H1 (cell line): ENCODE results near the gene GPATCH2. TPM values are rescaled to one million over a fixed set of nuclear protein-coding genes. Genes with fewer than 3 reads are reported as not detected.

Experiments used
- CTCF ChIA-PET: fragments of 300-600 bp; sonication (Branson Sonifier 250); formaldehyde crosslinking; loops from one replicate; lab custom pipeline; 2021; ENCODE audit not compliant: partially characterized antibody; lab: Charles Lee
- POLR2A ChIA-PET: fragments of 300-600 bp; sonication (Branson Sonifier 250); formaldehyde crosslinking; loops from one replicate; lab custom pipeline; 2021; ENCODE audit warnings: inconsistent platforms; ENCODE audit not compliant: partially characterized antibody; lab: Charles Lee
- DNase-seq, 2 experiments: peaks; one replicate each; pipeline versions ENCODE4 v3.0.0 to v3.0.0-alpha.2; 2010 to 2022; ENCODE audit warnings: low spot score in 2 of 2, low read depth in 1 of 2, mixed read lengths in 1 of 2
- FAIRE-seq: peaks from 2 replicates; lab custom pipeline; 2011; peaks lifted over from hg19 to GRCh38; lab: Jason Lieb, UNC
- H2AFZ ChIP-seq: 2 replicates; pipeline ENCODE4 v1.8.1; 2012; ENCODE audit warnings: low read length, inconsistent platforms
- H2AK5ac ChIP-seq: 2 replicates; pipeline ENCODE4 v1.6.1; 2013; ENCODE audit warnings: low read depth, low read length
- H2BK120ac ChIP-seq: replicated peaks from 2 replicates; pipeline ENCODE3; 2013; ENCODE audit warnings: low read depth, low read length, inconsistent platforms
- H2BK12ac ChIP-seq: 2 replicates; pipeline ENCODE4 v1.6.1; 2013; ENCODE audit warnings: low read depth, low read length
- H2BK15ac ChIP-seq: 2 replicates; pipeline ENCODE4 v1.6.1; 2013; ENCODE audit warnings: low read length
- H2BK20ac ChIP-seq: 2 replicates; pipeline ENCODE4 v1.6.1; 2013; ENCODE audit warnings: low read length
- H2BK5ac ChIP-seq: 2 replicates; pipeline ENCODE4 v1.6.1; 2013; ENCODE audit warnings: low read depth, low read length
- H3K14ac ChIP-seq: 2 replicates; pipeline ENCODE4 v1.6.1; 2013; ENCODE audit warnings: inconsistent platforms; ENCODE audit not compliant: insufficient read length
- H3K18ac ChIP-seq: 2 replicates; pipeline ENCODE4 v1.6.1; 2013; ENCODE audit warnings: low read length; ENCODE audit errors: extremely low read depth
- H3K23ac ChIP-seq: 2 replicates; pipeline ENCODE4 v1.6.1; 2013; ENCODE audit warnings: inconsistent platforms; ENCODE audit not compliant: insufficient read length
- H3K23me2 ChIP-seq: 2 replicates; pipeline ENCODE4 v1.6.1; 2013; ENCODE audit warnings: low read depth, low read length
- H3K27ac ChIP-seq: 2 replicates; pipeline ENCODE4 v1.6.1; 2011; ENCODE audit warnings: low read depth, low read length, inconsistent platforms
- H3K27me3 ChIP-seq, 4 experiments: replicated peaks in 1 of 4; 1 replicate in 1 of 4; 2 replicates in 3 of 4; pipeline versions ENCODE4 v1.6.1 to v1.8.1; 2011 to 2013; ENCODE audit warnings: low read length in 3 of 4, mild to moderate bottlenecking in 3 of 4, inconsistent platforms in 2 of 4, mixed read lengths in 2 of 4, moderate library complexity in 1 of 4; ENCODE audit not compliant: control insufficient read depth in 3 of 4, insufficient read depth in 3 of 4; ENCODE audit errors: extremely low read depth in 1 of 4
- H3K36me3 ChIP-seq, 4 experiments: 2 replicates each; pipeline versions ENCODE4 v1.6.1 to v1.8.1; 2011 to 2013; ENCODE audit warnings: mild to moderate bottlenecking in 4 of 4, low read length in 3 of 4, moderate library complexity in 2 of 4, control low read depth in 1 of 4, inconsistent platforms in 1 of 4; ENCODE audit not compliant: insufficient read depth in 4 of 4, control insufficient read depth in 2 of 4
- H3K4ac ChIP-seq: replicated peaks from 2 replicates; pipeline ENCODE3; 2013; ENCODE audit warnings: low read length, low read depth, mixed read lengths, inconsistent platforms; ENCODE audit not compliant: insufficient read length
- H3K4me1 ChIP-seq, 4 experiments: replicated peaks in 1 of 4; 1 replicate in 1 of 4; 2 replicates in 3 of 4; pipeline versions ENCODE4 v1.6.1 to v1.8.1; 2011 to 2013; ENCODE audit warnings: low read length in 3 of 4, inconsistent platforms in 2 of 4, mixed read lengths in 1 of 4; ENCODE audit not compliant: insufficient read depth in 4 of 4, control insufficient read depth in 3 of 4
- H3K4me2 ChIP-seq, 2 experiments: 2 replicates each; pipeline versions ENCODE4 v1.6.1 to v1.8.1; 2011 to 2013; ENCODE audit warnings: low read depth in 2 of 2, low read length in 2 of 2, control low read depth in 1 of 2, inconsistent platforms in 1 of 2, mild to moderate bottlenecking in 1 of 2; ENCODE audit not compliant: insufficient read depth in 1 of 2
- H3K4me3 ChIP-seq, 4 experiments: fragments of 200-600, 300-600 bp in 1 of 4; sonication (generic), shearing (Covaris generic), sonication (Bioruptor Twin) in 1 of 4; 2 replicates each; pipeline versions ENCODE4 v1.5.1 to v1.8.1; 2011 to 2016; ENCODE audit warnings: low read length in 4 of 4, low read depth in 3 of 4, control low read depth in 2 of 4, inconsistent platforms in 2 of 4, mild to moderate bottlenecking in 2 of 4, mixed read lengths in 1 of 4, moderate library complexity in 1 of 4; ENCODE audit not compliant: insufficient read depth in 2 of 4; ENCODE audit errors: extremely low read depth in 1 of 4
- H3K56ac ChIP-seq: replicated peaks from 2 replicates; pipeline ENCODE3; 2013; ENCODE audit warnings: low read depth, mild to moderate bottlenecking, mixed read lengths, low read length, inconsistent platforms; ENCODE audit not compliant: insufficient read length
- H3K79me1 ChIP-seq: 2 replicates; pipeline ENCODE4 v1.6.1; 2013; ENCODE audit warnings: low read depth, low read length, control low read depth
- H3K79me2 ChIP-seq, 2 experiments: 2 replicates each; pipeline versions ENCODE4 v1.6.1 to v1.8.1; 2012 to 2013; ENCODE audit warnings: low read length in 2 of 2, mild to moderate bottlenecking in 2 of 2, inconsistent platforms in 1 of 2; ENCODE audit not compliant: insufficient read depth in 2 of 2, control insufficient read depth in 1 of 2
- H3K9ac ChIP-seq, 4 experiments: replicated peaks in 1 of 4; 1 replicate in 1 of 4; 2 replicates in 3 of 4; pipeline versions ENCODE4 v1.6.1 to v1.8.1; 2011 to 2013; ENCODE audit warnings: low read depth in 3 of 4, low read length in 3 of 4, control low read depth in 2 of 4, mild to moderate bottlenecking in 2 of 4, moderate library complexity in 2 of 4, inconsistent platforms in 1 of 4; ENCODE audit errors: extremely low read depth in 1 of 4
- H3K9me3 ChIP-seq, 2 experiments: 2 replicates each; pipeline versions ENCODE4 v1.6.1 to v1.8.1; 2012 to 2013; ENCODE audit warnings: mild to moderate bottlenecking in 2 of 2, moderate library complexity in 2 of 2, control low read depth in 1 of 2, inconsistent platforms in 1 of 2, low read depth in 1 of 2, low read length in 1 of 2, mixed read lengths in 1 of 2; ENCODE audit not compliant: insufficient read depth in 2 of 2
- H4K20me1 ChIP-seq, 2 experiments: replicated peaks in 1 of 2; 2 replicates each; pipeline versions ENCODE3 to v1.8.1; 2011 to 2013; ENCODE audit warnings: inconsistent platforms in 2 of 2, low read length in 2 of 2, mild to moderate bottlenecking in 1 of 2; ENCODE audit not compliant: insufficient read depth in 2 of 2, control insufficient read depth in 1 of 2
- H4K5ac ChIP-seq: 2 replicates; pipeline ENCODE4 v1.6.1; 2013; ENCODE audit warnings: low read length, low read depth, mixed read lengths, inconsistent platforms; ENCODE audit not compliant: insufficient read length
- H4K8ac ChIP-seq: 2 replicates; pipeline ENCODE4 v1.8.0; 2013; ENCODE audit warnings: mild to moderate bottlenecking, moderate library complexity, low read length, inconsistent platforms; ENCODE audit not compliant: insufficient read depth; ENCODE audit errors: extremely low read depth
- H4K91ac ChIP-seq: replicated peaks from 2 replicates; pipeline ENCODE3; 2013; ENCODE audit warnings: low read length, mixed read lengths, inconsistent platforms; ENCODE audit not compliant: insufficient read length
- ATF3 ChIP-seq: IDR thresholded peaks from 2 replicates; pipeline ENCODE4 v1.6.1; 2011; ENCODE audit warnings: low read depth, mild to moderate bottlenecking, low read length; ENCODE audit not compliant: insufficient read depth
- EGR1 ChIP-seq: IDR thresholded peaks from 2 replicates; pipeline ENCODE4 v1.6.1; 2011; ENCODE audit warnings: low read depth, low read length, borderline replicate concordance
- MAFK ChIP-seq: IDR thresholded peaks from 2 replicates; pipeline ENCODE4 v1.6.1; 2012; ENCODE audit warnings: low read depth, mild to moderate bottlenecking, improper control_type of control experiment, low read length
- MAX ChIP-seq: IDR thresholded peaks from 2 replicates; pipeline ENCODE4 v1.6.1; 2012; ENCODE audit warnings: inconsistent platforms
- RXRA ChIP-seq: IDR thresholded peaks from 2 replicates; pipeline ENCODE4 v1.6.1; 2011; ENCODE audit warnings: low read depth, mild to moderate bottlenecking, low read length, moderate library complexity; ENCODE audit not compliant: insufficient read depth
- SP2 ChIP-seq: IDR thresholded peaks from 2 replicates; pipeline ENCODE4 v1.6.1; 2012; ENCODE audit warnings: mild to moderate bottlenecking, low read length, inconsistent platforms
- SRF ChIP-seq: IDR thresholded peaks from 2 replicates; pipeline ENCODE4 v1.6.1; 2011; ENCODE audit warnings: mild to moderate bottlenecking, low read depth, low read length, moderate library complexity
- TAF7 ChIP-seq: optimal IDR thresholded peaks from 2 replicates; pipeline ENCODE3; 2011; ENCODE audit warnings: low read depth, mild to moderate bottlenecking, inconsistent platforms, low read length, moderate library complexity, borderline replicate concordance
- TEAD4 ChIP-seq: IDR thresholded peaks from 2 replicates; pipeline ENCODE4 v1.6.1; 2012; ENCODE audit warnings: low read depth, low read length, inconsistent platforms, mixed read lengths
- WGBS, 2 experiments: shearing (Covaris generic) in 1 of 2; methylation state at CpG; one replicate each; pipeline versions ENCODE4 v1.1.6 to v1.1.7; 2013 to 2015; ENCODE audit warnings: low lambda C conversion rate in 2 of 2, mixed read lengths in 2 of 2, inconsistent platforms in 1 of 2, low coverage in 1 of 2, missing lambda C conversion rate in 1 of 2; ENCODE audit not compliant: insufficient replicate concordance in 2 of 2, insufficient coverage in 1 of 2, insufficient read length in 1 of 2; ENCODE audit errors: extremely low coverage in 1 of 2, missing lambda C conversion rate in 1 of 2; 5-methylcytosine and 5-hydroxymethylcytosine counted together
- polyA plus RNA-seq, 7 experiments: library from polyadenylated mRNA; depleted of rRNA in 3 of 7; stranded (reverse) in 5 of 7; unstranded in 2 of 7; fragments of >200 nt in 5 of 7; fragments of 200-250 nt in 2 of 7; gene quantifications; 1 replicate in 5 of 7; 2 replicates in 1 of 7; 4 replicates in 1 of 7; pipeline versions ENCODE4 v1.2.1 to v1.2.3, GENCODE V29; 2011 to 2013; ENCODE audit warnings: missing spikeins in 2 of 7, mixed read lengths in 2 of 7
- total RNA-seq: library from RNA; stranded (reverse); fragmentation: NEBNext Ultra II Directional; extraction: Animal tissue kit (Norgen Biotek cat#: 25700); gene quantifications from 2 replicates; pipeline ENCODE4 v1.2.1, GENCODE V29; 2021

Gene GPATCH2
- total and polyA plus RNA-seq, 2 of the 8 experiments (the other 6 are each of a cell fraction or from before 2014, with no cell fraction given) = 3.9 to 13.1 TPM

DNA sequence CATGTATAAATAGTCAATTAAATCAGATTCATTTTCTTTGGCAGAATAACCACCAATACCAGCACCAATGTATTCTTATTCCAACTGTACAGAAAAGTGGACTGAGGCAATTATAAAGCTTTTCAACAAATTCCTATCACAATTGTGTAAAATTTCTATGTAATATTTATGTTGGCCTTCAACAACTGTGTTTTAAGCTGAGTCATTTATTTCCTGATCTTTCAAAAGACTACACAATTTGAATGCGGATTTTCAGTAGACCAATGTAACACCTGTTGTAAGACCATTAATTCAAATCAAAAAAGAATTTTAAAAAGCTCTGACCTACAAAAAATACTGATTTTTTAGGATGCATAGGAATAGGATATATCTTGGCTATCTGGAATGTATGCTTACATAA, 25.5 kb downstream of the GPATCH2 start:
- no peak overlapping the region for H2BK5ac ChIP-seq
- no peaks in the 10 kb centered on the region for H3K9me3 ChIP-seq
- no peaks in the 10 kb centered on the region for H3K27me3 ChIP-seq
- no peak for DNase-seq
- 91% methylated on average over 1 of the region's 1 CpG; no CpG with 5 or more reads in 1 of the 2 experiments for WGBS, 2 experiments
- H3K36me3 ChIP-seq = peaks cover 0 to 6% (median 0%) of the 10 kb centered on the region in 4 experiments; a peak in 3 of 8 replicates
- TF ChIP-seq SRF (no peak), MAFK (no peak), MAX (no peak), EGR1 (no peak), TAF7 (no peak), SP2 (no peak), TEAD4 (no peak), RXRA (no peak), ATF3 (no peak)
- TF ChIP-seq, all 59 proteins: peak for 0
- Histone ChIP-seq H3K27ac (no peak overlapping the region), H2BK20ac (no peak overlapping the region), H2AFZ (no peak overlapping the region), H4K8ac (no peak overlapping the region), H3K23me2 (no peaks in the 10 kb centered on the region), H4K91ac (no peak overlapping the region), H3K9ac (no peak overlapping the region), H3K4me3 (no peak overlapping the region), H3K79me1 (no peaks in the 10 kb centered on the region), H3K23ac (no peak overlapping the region), H3K18ac (no peak overlapping the region), H2AK5ac (no peak overlapping the region), H2BK12ac (no peak overlapping the region), H4K5ac (no peak overlapping the region), H3K56ac (no peak overlapping the region), H4K20me1 (peaks cover 0 to 2% of the 10 kb centered on the region in 2 experiments), H3K4me2 (no peak overlapping the region), H3K79me2 (no peaks in the 10 kb centered on the region), H2BK120ac (no peak overlapping the region), H3K4me1 (no peaks in the 10 kb centered on the region), H3K14ac (no peak overlapping the region), H3K4ac (no peak overlapping the region), H2BK15ac (no peak overlapping the region)
- CTCF ChIA-PET = interaction anchor here (0.7 kb wide), 1 partner anchor 55 kb away, joined by 4 read pairs; no protein-coding TSS in a partner anchor
- FAIRE-seq = no peak
- POLR2A ChIA-PET = no interaction called here
